GM21360 (cell line): Measurements from ENCODE around the gene GPR35.
"Not testable (repeated sequence)": the region's sequence is repeated elsewhere in the genome, so short reads cannot be mapped to it uniquely, and the experiment has no call there.

Experiments used
- ATAC-seq: cut with Tn5 transposase; IDR thresholded peaks from one replicate; pipeline ENCODE4 v1.9.1; 2021; ENCODE audit warnings: mild to moderate bottlenecking, moderate library complexity; ENCODE audit not compliant: unreplicated experiment

GPR35 gene

DNA sequence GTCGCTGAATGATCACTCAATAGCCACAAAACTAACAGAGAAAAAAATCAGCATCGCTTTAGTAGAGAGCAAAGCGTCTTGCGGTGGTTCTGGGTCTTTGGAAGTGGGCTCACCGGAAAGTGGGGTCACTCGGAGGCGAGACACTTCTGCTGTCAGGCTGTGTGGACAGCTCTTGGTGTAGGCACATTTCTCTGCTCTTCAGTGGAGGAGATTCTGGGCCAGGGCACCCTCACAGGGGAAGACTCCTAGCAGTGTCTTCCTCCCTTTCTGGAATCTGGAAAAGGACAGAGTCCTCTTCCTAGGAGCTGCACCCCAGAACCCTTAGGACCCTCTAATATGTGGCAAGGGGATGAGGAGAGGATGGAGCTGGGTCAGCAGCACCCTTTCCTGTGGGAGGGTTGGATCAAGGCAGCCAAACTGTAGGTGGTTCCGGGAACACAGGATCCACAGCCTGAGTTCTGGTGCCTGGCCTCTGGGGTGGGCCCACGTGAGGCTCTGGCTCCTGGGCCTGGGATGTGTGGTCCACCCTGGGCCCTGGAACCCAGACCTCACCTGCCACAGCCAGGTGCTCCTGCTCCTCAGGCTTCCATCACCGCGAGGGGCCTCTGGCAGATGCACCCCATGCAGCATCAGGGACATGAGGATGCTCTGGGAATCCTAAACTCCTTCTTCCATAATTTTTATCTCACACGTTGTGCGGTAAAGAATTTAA is 25.1 kb downstream of the GPR35 start:
- ATAC-seq = no peak

DNA sequence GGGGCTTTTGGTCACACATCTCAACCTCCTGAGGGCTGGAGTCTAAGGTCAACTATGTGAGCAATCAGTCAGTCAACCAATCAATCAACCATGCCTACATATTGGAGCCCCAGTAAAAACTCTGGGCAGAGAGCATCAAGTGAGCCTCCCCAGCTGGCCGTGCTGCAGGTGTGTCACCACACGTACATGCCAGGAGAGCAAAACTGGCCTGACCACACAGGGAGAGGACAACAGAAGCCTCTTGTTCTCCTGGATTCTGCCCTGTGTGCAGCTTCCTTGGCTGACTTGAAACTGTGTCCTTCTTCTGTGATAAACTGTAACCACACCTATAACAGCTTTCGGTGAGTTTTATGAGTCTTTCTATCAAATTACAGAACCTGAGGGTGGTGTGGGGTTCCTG is 25.9 kb downstream of the GPR35 start:
- ATAC-seq = no peak

DNA sequence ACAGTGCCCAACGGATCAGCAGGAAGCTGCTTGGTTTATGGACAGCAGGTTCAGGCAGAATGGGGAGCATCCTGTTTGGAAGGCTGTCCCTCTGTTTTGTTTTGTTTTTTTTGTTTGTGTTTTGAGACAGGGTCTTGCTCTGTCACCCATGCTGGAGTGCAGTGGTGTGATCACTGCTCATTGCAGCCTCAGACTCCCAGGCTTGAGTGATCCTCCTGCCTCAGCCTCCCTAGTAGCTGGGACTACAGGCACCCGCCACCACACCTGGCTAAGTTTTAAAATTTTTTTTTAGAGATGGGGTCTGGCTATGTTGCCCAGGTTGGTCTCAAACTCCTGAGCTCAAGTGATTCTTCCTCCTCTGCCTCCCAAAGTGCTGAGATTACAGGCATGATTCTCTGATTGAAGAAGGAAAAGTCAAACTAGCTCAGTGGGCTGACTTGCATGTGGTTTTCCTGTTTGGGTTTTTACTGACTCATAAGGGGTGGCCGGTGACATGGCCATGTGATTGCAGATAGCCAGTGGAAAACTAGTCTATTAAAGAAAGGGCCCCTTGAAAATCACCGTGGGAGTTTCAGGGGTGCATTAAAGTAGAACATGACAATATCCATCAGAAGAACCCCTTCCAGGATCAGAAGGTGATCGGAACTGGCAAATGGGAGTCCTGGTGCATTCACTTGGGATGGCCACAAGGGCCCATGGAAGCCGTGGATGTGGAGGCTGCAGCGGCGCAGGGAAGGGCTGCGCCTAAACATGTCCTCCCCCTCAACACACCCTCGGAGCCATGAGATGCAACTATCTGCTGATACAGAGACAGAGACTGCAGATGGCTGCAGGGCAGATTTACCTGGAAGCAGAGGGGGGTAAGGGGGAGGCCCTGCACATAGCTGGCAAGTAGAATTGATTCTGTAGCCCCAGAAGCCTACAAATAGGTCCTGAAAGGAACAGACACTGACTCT is 30.9 kb downstream of the GPR35 start:
- ATAC-seq = no peak

DNA sequence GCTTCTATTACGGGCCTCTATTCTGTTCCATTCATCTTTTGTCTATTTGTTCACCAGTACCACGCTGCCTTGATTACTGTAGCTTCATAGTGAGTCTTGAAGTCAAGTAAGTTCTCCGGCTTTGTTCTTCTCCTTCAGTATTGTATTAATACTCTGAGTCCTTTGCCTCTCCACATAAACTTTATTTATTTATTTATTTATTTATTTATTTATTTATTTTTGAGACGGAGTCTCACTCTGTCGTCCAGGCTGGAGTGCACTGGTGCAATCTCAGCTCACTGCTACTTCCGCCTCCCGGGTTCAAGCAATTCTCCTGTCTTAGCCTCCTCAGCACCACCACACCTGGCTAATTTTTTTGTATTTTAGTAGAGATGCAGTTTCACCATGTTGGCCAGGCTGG is 34.6 kb downstream of the GPR35 start:
- ATAC-seq = not testable (repeated sequence)

DNA sequence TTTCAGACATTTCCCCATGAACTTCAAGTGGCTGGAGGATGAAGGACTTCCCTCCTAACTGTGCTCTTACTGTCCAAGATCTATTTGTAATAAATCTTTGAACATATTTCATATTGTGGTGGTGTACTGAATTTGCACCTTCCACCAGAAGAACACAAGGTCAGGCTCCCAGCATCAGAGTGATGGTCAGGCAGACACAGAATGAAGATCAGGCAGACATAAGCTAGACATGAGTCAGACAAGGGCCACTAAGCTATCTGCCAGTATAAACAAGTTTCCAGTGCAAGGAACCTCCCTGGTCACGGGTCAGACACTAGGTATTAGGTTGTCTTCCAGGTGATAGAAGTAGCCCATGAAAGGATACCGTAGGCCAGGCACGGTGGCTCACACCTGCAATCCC is 37.4 kb downstream of the GPR35 start:
- ATAC-seq = no peak

DNA sequence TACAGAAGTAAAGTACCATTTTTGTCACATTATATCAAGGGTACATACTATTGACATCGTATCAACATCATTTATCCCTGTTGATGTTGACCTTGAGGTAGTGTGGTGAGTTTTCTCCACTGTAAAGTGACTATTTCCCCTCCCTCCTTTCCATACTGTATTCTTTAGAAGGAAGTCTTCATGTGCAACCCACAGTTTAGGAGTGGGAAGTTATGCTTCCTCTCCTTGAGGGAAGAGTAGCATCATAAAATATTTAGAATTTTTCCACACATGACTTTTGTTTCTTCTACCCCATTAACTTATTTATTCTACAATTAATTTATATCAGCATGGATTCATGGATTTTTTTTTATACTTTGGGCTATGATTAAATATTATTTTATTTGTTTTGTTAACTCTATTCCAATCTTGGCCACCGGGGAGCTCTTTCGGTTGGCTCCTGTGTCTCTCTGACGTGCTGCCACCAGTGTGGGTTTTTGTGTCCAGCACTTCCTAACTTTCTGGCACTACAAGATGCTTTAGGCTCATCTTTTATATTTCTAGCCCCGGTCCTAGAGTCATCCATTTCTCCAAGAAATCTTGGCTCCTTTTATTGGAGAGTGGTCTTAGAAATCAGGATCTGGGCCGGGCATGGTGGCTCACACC is 38.4 kb downstream of the GPR35 start:
- no peak for ATAC-seq

DNA sequence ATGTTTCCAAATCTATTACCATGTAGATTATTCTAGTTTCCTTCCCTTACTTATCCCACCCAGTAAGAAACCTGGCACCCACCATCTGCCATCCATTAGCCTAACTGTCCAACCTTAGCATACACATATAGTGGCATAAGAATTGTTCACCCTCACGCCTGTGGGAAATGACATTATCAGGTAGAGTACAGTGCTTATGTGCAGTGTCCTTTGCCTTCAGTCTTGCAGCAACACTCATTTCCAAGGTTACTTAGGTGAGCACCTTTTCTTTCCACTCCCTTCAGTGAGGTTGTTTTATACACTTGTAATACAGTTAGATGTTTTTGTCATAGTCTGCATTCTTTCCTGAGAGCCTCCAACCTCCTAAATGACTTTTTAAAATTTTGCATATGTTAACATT is 39.3 kb downstream of the GPR35 start:
- ATAC-seq = no peak

DNA sequence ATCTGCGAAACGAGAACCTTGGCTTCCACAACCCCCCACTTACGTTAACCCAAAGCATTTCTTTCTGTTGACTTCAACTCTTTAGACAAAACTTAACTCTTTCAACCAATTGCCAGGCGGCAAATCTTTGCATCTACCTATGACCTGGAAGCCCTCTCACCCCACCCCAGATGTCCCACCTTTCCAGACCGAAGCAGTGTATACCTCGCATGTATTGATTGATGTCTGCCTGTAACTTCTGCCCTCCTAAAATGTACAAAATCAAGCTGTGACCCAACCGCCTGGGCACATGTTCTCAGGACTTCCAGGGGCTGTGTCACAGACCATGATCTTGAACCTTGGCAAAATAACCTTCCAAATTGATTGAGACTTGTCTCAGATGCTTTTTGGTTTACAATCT is 45.1 kb downstream of the GPR35 start:
- ATAC-seq = no peak

DNA sequence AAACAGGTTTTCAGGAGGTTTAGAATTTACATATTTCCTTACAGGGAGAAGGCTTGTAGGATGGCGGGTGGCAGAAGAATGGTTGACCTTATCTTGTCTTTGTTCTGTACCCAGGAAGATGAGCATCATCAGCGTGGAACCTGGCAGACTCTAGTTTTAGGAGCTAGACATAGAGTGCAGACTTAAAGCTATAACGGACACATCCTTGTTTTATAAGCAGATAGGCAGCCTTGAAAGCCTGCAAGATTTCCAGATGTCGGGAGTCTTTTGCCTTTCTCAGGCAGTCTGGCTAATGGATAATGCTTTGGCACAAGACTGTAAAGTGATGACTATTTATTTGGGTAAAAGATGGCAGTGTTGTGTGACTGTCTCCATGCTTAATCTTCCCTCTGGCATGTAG is 45.7 kb downstream of the GPR35 start:
- ATAC-seq = no peak

DNA sequence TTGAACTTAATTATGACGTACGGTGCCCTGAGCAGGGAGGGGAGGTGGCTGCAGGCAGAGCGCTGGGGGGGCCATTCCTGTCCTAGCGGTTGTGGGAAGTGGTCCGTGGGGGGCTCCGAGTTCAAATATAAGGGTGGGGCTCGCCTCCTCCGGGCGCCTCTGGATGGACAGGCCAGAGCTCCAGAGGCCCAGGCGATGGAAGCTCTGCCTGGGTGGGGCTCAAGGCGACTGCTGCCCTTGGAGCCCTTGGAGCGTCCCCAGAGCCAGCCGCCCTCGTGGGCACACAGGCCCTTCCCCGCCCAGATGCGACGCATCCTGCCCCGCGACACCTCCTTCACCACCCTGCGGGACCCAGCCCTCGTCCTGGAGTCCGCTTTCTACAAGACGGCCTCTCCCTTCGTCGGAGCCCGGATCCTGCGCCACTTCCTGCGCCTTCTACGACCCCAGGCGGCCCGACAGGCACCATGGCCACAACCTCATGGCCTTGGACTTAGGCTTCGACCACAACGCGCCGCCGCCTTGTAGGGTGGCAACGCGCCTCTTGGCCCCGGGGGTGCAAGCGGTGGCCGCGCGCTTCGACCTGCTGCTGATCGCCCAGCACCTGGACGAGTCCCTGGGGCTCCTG is 46.9 kb downstream of the GPR35 start:
- ATAC-seq = no peak

DNA sequence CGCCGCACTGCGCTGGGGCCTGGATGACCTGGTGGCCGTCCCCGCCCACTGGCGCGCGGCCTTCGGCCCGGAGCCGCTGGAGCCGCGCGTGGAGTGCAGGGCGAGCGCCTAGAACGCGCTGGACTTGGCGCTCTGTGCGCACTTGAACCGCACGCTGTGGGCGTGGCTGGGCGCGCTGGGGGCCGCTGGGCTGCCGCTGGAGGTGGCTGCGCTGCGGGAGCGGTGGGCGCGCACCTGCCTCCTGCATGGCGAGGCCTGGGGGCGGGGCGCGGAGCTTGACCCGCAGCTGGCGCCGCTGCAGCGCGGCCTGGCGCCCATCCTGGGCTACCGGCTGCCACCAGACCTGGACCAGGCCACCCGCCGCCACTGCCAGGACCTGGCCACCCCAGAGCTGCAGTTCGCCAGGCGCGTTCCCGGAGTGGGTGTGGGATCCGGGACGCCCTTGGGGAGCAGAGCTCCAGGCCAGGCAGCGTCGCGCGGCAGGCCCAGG is 47.5 kb downstream of the GPR35 start:
- ATAC-seq = no peak

DNA sequence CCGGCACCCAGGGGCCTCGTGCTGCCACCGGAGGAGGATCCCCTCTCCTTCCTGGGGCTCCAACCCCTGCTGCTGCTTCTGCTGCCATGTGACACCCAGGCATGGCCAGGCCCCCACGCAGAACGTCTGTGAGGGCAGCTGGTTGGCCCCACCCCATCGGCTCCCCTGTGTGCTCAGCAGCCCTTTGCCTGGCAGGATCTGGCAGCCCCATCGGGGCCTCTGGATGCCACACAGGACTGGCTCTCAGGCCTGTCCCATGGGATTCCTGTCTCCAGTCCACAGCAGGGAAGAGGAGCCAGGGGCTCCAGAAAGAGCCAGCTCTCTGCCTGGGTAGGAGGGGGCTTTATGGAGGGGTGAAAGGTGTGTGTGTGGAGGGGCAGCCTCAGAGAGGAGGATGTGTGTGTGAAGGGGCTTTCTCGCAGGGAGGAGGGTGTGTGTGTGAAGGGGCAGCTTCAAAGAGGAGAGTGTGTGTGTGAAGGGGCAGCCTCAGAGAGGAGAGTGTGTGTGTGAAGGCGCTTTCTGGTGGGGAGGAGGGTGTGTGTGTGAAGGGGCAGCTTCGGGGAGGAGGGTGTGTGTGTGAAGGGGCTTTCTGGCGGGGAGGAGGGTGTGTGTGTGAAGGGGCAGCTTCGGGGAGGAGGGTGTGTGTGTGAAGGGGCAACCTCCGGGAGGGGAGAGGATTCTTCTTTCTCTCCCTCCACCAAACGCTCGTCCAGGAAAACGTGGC is 49.3 kb downstream of the GPR35 start:
- ATAC-seq = not testable (repeated sequence)

DNA sequence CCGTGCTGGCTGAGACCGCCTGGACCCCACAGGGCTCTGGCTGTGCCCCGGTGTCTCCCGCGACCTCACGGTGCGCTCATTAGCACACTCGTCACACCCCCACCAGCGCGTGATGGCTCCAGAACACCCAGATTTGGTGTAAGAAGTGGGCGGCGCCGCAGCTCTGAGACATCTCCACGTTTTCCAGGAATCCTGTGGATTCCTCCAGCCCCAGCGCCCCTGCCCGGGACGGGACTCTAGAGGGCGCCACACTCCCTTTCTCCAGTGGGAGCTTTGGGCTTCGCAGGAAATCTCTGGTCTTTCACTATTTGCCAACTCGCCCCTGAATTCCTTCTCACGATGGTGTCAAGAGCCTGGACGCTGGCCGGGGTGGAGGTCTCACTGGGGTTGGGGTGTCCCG is 50.1 kb downstream of the GPR35 start:
- ATAC-seq = not testable (repeated sequence)

DNA sequence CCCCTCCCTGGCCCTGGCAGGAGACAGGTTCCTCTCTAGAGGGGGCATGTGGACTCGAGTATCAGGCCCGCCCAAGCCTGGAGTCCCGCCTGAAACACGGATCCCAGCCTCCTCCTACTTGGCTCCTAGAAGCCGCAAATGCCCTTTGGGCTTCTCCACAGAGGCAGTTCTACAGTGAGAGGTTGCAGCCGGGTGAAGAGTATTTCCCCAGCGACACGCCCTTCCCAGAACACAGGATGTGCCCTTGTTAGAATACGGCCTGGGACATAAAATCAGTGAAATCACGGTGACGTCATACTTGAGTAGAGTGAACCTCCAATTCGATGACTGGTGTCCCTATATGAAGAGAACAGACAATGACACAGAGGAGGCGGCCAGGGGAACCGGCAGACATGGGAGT is 52.8 kb downstream of the GPR35 start:
- ATAC-seq = not testable (repeated sequence)

DNA sequence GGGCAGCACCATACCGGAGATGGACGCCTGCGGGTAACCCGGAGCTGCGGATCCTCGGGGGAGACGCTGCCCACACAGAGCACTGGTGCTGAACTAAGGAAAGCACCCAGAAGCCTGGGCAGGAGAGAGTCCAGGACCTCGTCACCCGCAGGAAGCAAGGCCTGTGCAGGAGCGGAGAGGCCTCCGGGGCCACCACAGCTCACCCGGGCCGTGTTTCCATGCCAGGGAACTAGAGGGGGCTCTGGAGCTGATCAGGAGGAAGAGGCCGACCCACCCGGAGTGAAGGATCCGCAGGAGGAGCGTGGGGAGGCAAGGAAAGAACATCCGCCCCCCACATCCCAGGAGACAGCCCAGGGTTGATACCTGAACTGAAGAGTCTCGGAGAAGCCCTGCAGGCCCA is 53.6 kb downstream of the GPR35 start:
- ATAC-seq = not testable (repeated sequence)

DNA sequence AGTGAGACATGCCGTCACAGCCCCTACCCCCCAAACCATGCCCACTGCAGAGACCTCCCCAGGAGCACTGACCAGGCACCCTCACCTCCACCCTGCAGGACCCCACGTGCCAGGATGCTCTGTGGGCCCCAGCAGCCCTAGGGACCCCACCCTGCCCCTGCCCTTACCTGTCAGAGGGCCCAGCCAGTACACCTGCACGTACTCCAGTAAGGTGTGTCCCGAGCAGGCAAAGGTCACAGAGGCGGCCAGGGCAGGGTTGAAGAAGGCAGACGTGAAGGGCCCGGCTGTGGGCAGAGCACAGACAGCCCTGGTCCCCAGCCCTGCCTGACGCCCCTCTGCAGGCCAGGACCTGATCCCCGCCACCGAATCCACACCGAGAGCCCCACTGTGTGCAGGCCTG is 54.9 kb downstream of the GPR35 start:
- ATAC-seq = not testable (repeated sequence)
